ENCODE results near the gene RNASEH2B.

DNA sequence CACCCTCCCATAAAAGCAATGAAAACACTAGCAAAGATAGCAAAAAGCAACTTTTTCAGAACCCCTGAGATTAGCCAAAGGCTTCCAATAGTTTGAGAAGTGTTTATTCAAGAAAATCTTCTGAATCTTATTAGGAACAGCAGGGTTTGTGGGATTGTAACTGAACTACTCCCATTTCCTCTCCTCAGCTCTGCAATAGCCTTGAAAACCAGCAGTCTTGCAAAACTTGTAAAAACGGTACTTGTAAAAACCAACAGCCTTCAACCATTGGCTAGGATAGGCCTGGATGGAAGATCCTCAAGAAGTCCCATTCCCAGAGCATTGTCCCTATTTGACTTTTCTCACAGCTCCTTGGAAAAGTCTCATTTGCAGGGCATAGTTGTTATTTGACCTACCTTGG is 12.1 kb downstream of the RNASEH2B start:
- TF ChIP-seq CTCF (IDR thresholded peaks at IDR 0.05; ENCODE audit: low read depth, low read length) (no peak), POLR2A (IDR thresholded peaks at IDR 0.05; ENCODE audit: extremely low read depth, insufficient read length) (no peak)

Measured in NB4 (cell line).